Inflammatory macrophage treated with lipopolysaccharide for 1 hour (primary cell): ENCODE data around the gene MSANTD2.

Experiments
- DNase-seq, 2 donors: peaks; one replicate each; pipeline ENCODE4 v3.0.0-alpha.2; 2020 to 2022

MSANTD2 gene

GRCh38 chr11:124769806-124770774 is 30.1 kb downstream of the MSANTD2 start:
- no peak for DNase-seq

- DNase-seq: no peak
Observed at GRCh38 chr11:124768914-124769313, 31.3 kb downstream of the MSANTD2 start.

- DNase-seq: no peak
Observed at GRCh38 chr11:124766156-124766555, 34.0 kb downstream of the MSANTD2 start.

- DNase-seq: peak in 1 of 2 donors; percentile 63
Observed at GRCh38 chr11:124763156-124763947, 36.9 kb downstream of the MSANTD2 start.

GRCh38 chr11:124762624-124763155 is 37.5 kb downstream of the MSANTD2 start:
- no peak for DNase-seq

GRCh38 chr11:124762105-124762623 is 38.0 kb downstream of the MSANTD2 start, which contains the start of gene ESAM:
TSS of gene ESAM (minus strand) at chr11:124762290. CDS start at chr11:124762154, 136 bp downstream.
- DNase-seq: peak in 1 of 2 donors; percentile 36

- DNase-seq: no peak
Observed at GRCh38 chr11:124761301-124762104, 38.7 kb downstream of the MSANTD2 start.

- no peak for DNase-seq
Observed at GRCh38 chr11:124760806-124761205, 39.4 kb downstream of the MSANTD2 start.

- no peak for DNase-seq
Observed at GRCh38 chr11:124760205-124760652, 40.0 kb downstream of the MSANTD2 start.

- DNase-seq: no peak
Observed at GRCh38 chr11:124759266-124760204, 40.7 kb downstream of the MSANTD2 start.

GRCh38 chr11:124758355-124759265 is 41.6 kb downstream of the MSANTD2 start:
- peak; percentile 62 to 65 for DNase-seq

- no peak for DNase-seq
Observed at GRCh38 chr11:124757320-124757719, 42.9 kb downstream of the MSANTD2 start.

GRCh38 chr11:124756753-124757227 is 43.4 kb downstream of the MSANTD2 start:
- DNase-seq: no peak

GRCh38 chr11:124756033-124756752 is 44.0 kb downstream of the MSANTD2 start:
- no peak for DNase-seq

GRCh38 chr11:124754710-124755109 is 45.5 kb downstream of the MSANTD2 start:
- no peak for DNase-seq

GRCh38 chr11:124754309-124754708 is 45.9 kb downstream of the MSANTD2 start:
- DNase-seq: no peak

- no peak for DNase-seq
Observed at GRCh38 chr11:124753624-124754023, 46.6 kb downstream of the MSANTD2 start.

GRCh38 chr11:124753205-124753604 is 47.0 kb downstream of the MSANTD2 start:
- peak; percentile 56 to 61 for DNase-seq
